AG08395 (cell line): Measurements from ENCODE around the gene DYNC2I2.
"Not testable (repeated sequence)": the region's sequence is repeated elsewhere in the genome, so short reads cannot be mapped to it uniquely, and the experiment has no call there.

Experiments used
- DNase-seq: peaks from one replicate; pipeline ENCODE4 v3.0.0; 2012; ENCODE audit warnings: mixed read lengths, low spot score

DYNC2I2 gene

DNA sequence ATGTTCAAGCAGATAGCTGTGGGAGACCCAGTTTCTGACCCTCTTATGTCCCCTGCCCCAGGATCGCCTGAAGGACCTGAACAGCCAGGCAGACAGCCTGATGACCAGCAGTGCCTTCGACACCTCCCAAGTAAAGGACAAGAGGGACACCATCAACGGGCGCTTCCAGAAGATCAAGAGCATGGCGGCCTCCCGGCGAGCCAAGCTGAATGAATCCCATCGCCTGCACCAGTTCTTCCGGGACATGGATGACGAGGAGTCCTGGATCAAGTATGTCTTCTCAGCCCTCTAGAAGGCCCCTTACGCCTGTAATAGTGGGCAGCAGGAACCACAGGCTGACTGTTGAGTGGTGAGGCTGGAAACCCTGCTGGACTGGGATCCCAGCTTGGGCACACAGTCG, 41.1 kb downstream of the DYNC2I2 start:
- no peak for DNase-seq

GRCh38 chr9:128614728-128615127, 41.9 kb downstream of the DYNC2I2 start:
- no peak for DNase-seq

DNA sequence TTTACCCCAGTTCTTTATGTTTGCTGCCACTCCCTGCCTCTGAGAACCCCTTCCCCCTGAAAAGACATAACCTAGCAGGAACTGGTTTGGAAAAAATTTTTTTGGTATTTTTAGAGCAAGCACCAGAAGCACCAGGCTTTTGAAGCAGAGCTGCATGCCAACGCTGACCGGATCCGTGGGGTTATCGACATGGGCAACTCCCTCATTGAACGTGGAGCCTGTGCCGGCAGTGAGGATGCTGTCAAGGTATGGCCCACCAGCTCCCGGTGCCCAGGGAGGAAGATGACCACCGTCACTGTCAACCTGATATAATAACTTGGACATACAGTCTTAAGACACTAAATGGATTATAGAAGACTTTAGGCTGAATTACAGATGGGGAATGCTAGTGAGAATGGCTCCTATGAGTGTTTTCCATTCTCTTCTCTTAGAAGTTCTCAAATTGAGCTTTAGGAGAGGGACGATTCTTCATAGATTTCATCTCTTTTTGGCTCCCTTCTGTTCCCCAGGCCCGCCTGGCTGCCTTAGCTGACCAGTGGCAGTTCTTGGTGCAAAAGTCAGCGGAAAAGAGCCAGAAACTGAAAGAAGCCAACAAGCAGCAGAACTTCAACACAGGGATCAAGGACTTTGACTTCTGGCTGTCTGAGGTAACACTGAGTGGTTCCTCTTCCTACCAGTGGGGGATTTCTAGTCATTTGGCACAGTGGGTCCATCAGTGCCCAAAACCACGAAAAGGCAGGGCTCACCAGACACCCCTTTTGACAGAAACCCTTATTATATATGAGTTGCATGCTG, 44.9 kb downstream of the DYNC2I2 start:
- DNase-seq, result no peak

DNA sequence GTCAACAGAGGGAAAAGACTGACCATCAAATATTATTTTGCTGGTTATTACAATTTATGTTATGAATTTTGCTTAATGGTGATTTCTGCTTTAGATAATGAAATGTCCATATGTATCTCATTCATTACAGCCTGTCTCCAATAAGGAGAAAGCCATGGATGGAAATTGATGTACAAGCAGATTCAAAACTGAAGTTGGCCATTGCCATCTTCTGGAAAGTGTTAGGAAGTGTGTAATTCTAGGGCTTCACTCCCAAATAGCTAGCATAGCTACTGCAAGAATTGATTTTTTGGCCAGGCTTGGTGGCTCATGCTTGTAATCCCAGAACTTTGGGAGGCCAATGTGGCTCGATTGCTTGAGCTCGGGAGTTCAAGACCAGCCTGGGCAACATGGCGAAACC, 45.8 kb downstream of the DYNC2I2 start:
- no peak for DNase-seq

DNA sequence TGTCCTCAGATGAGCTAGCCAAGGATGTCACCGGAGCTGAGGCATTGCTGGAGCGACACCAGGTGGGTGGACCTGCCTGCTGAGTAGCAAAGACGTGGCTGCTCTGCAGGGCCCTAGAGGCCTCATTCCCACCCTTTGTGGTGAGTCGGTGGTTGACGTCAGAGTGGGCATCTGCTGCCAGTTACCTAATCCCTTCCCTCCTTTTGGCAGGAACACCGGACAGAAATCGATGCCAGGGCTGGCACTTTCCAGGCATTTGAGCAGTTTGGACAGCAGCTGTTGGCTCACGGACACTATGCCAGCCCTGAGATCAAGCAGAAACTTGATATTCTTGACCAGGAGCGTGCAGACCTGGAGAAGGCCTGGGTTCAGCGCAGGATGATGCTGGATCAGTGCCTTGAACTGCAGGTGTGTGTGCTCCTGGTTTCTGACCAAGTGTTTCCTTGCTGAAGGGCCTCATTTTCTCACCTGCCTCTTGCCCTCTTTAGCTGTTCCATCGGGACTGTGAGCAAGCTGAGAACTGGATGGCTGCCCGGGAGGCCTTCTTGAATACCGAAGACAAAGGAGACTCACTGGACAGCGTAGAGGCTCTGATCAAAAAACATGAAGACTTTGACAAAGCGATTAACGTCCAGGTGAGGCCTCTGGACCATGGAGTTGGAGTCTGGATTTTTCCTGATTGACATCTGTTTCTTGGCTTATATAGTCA, 48.9 kb downstream of the DYNC2I2 start:
- peak; percentile 33 for DNase-seq

DNA sequence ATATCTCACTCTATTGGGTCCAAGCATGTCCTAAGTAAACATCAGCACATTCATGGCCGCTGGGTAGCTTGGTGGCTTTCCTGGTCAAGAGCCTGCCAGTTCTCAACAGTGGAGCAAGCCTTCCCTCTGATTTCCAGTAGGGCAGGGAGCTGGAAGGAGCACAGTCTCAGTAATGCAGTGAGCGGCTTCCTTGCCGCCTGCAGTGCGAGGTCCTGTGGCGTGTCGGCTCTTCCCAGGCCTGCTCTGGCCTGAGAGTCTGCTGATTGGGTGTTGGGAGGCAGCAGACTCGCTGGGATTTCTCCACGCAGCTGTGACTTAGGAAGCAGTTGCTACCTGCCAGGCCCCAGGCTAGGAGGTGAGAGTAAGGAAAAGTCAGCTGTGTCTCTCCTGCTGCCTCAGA, 53.0 kb downstream of the DYNC2I2 start:
- DNase-seq, result no peak

GRCh38 chr9:128600099-128600498, 56.5 kb downstream of the DYNC2I2 start:
- no peak for DNase-seq

GRCh38 chr9:128595471-128595870, 61.2 kb downstream of the DYNC2I2 start:
- no peak for DNase-seq

DNA sequence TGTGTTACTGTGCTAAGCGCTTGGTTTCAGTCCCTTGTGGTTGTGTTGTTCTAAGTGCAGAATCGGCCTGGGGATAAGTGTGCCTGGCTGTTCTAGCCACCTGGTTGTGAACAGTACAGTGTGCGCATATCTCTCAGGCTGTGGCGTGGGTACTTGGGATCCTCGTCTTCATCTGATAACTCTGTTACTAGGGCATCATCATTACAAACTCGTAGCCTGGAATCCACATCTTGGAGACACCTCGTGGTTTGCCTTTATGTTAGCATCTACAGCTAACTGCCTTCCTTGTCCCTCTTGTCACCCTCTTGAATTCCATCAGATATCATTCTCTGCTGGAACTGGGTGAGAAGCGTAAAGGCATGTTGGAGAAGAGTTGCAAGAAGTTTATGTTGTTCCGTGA, 62.8 kb downstream of the DYNC2I2 start:
- DNase-seq, result no peak

- DNase-seq, result no peak
Observed at GRCh38 chr9:128593039-128593438, 63.6 kb downstream of the DYNC2I2 start.

- no peak for DNase-seq
Observed at GRCh38 chr9:128588581-128589233, 67.9 kb downstream of the DYNC2I2 start.

GRCh38 chr9:128587453-128587852, 69.2 kb downstream of the DYNC2I2 start:
- no peak for DNase-seq

- DNase-seq, result not testable (repeated sequence)
Observed at GRCh38 chr9:128586934-128587333, 69.7 kb downstream of the DYNC2I2 start.

GRCh38 chr9:128585155-128585554, 71.5 kb downstream of the DYNC2I2 start:
- not testable (repeated sequence) for DNase-seq
